ENCODE measurements around the gene CHRM3.
A peak's percentile ranks its signal among the peaks of the same experiment; 100 is the strongest.

CHRM3 gene

GRCh38 chr1:239413916-239414315, 27.5 kb downstream of the CHRM3 start:
- no peak for DNase-seq (ENCODE audit: low spot score)

- DNase-seq (ENCODE audit: low spot score): no peak
These were observed 30.9 kb downstream of the CHRM3 start for GRCh38 chr1:239417221-239417620.

GRCh38 chr1:239417986-239418640, 31.7 kb downstream of the CHRM3 start:
- no peak for DNase-seq (ENCODE audit: low spot score)

DNA sequence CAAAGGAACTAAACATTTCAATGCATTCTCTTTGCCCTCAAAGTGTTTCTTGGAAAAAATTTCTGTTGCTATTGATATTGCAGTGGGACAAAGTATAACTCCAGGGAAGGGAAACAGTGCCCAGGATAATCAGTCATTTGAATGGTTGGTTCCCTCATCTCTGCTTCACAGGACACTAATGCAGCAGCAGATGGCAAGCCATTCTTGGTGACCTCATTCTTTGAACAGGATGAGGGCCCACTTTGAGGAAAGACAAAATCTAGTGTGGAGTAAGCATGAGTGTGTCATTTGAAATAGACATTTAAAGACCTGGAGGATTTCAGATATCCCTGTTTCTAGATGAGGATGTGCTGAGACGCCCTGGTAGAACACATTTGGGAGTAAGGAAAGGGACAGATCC, 32.3 kb downstream of the CHRM3 start:
- DNase-seq (ENCODE audit: low spot score): peak; percentile 12

DNA sequence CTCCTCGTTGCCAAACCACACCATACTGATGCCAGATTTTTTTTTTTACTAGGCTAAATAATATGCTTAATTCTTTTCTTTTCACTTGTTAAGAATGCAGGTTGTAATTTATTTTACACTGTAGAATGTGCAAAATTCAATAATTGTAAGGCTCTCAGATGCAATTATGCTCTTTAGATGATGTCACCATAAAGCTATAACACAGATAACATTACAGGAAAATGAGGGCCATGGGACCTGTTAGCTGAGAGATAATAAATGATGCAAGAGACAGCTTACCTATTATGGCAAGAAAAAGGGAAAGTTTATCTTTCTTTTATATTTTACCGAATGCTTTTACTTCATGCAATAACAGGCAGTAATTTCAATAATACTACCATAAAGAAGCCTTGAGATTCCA, 35.4 kb downstream of the CHRM3 start:
- no peak for DNase-seq (ENCODE audit: low spot score)

DNA sequence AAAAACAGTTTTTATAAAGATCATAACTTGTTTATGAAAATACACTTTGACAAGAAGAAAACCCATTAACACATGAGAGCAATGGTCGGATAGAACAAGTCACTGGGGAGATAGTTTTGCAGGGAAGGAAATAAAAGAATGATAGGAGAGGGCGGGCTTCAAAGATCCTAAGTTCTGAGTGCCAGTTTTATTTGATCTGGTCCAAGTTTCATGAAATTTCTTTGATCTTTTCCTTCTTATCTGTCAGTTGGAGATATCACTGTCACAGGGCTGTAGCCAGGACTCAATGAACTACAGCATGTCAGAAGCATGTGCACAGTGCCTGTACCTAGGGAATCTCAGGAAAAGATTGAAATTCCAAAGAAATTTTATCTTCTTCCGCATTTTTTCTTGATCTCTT, 36.5 kb downstream of the CHRM3 start:
- DNase-seq (ENCODE audit: low spot score): no peak

DNA sequence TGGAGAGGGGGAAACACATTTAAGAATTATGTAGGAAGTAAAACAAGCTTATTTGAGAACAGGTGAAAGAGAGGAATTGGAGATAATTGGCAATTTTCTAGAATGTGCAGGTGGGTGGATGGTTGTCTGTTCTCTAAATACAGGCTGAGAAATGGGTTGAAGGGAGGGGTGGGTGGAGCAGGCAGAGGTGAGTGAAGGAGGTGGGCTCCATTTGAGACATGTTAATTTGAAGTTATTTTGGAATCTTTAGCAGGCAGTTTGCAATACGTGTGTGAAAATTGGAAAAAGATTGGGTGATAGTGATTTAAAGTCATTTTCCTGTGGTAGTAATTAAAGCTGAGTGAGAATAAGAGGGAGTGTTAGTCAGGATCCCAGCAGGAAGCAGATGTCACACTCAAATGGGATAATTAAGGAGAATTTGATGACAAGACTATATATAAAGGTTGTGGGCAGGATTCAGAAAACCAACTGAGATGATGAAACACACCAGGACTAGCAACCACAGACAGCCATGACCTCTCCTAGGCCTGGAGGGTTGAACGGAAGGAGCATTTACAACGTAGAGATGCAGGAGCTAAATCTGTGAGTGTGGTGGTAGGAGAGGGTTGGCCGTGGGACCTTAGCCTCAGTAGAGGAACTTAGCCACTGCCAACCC, 40.6 kb downstream of the CHRM3 start:
- DNase-seq (ENCODE audit: low spot score): no peak

GRCh38 chr1:239427712-239428111, 41.3 kb downstream of the CHRM3 start:
- no peak for DNase-seq (ENCODE audit: low spot score)

GRCh38 chr1:239428120-239428710, 41.8 kb downstream of the CHRM3 start:
- DNase-seq (ENCODE audit: low spot score): no peak

- no peak for DNase-seq (ENCODE audit: low spot score)
These were observed 42.8 kb downstream of the CHRM3 start for GRCh38 chr1:239429163-239429562.

DNA sequence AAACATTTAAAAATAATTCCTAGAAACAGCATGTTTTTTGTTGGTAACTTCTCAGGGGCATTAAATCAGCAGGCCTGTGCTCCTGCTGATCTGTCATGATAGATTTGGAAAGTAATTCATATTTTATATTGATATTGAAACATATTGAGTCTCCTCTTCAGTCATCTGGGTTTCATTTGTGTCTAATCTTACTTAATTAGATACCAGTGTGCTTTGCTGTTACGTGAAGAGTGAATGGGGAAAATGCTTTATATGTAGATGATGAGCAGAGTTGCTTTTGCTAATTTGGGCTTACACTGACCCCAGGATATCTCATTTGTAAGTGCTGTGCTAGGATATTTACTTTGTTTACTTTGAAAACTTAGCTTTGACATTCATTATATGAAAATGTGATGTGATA, 45.9 kb downstream of the CHRM3 start:
- no peak for DNase-seq (ENCODE audit: low spot score)

- no peak for DNase-seq (ENCODE audit: low spot score)
These were observed 47.8 kb downstream of the CHRM3 start for GRCh38 chr1:239434181-239434580.

Measured in pons (tissue), 1 donor.